Measurements from ENCODE around the gene STK10.
A peak's percentile ranks its signal among the peaks of the same experiment; 100 is the strongest.
"Not testable (repeated sequence)": the region's sequence is repeated elsewhere in the genome, so short reads cannot be mapped to it uniquely, and the experiment has no call there.

STK10 gene

GRCh38 chr5:172200476-172200875, 12.5 kb upstream of the STK10 start:
- H3K27ac Mint-ChIP-seq = no peak overlapping the region
- no peak overlapping the region for H3K4me3 Mint-ChIP-seq
- peaks cover 3% of the 10 kb centered on the region for H3K36me3 Mint-ChIP-seq
- no peaks in the 10 kb centered on the region for H3K9me3 Mint-ChIP-seq (ENCODE audit: low read depth)
- no peaks in the 10 kb centered on the region for H3K27me3 Mint-ChIP-seq
- H3K4me1 Mint-ChIP-seq (ENCODE audit: low read depth) = no peaks in the 10 kb centered on the region

- no peaks in the 10 kb centered on the region for H3K27me3 Mint-ChIP-seq
These were observed 11.4 kb upstream of the STK10 start for GRCh38 chr5:172199446-172199845.

GRCh38 chr5:172197775-172198174, 9.8 kb upstream of the STK10 start:
- not testable (repeated sequence) for H3K36me3 Mint-ChIP-seq; H3K27ac Mint-ChIP-seq; H3K9me3 Mint-ChIP-seq (ENCODE audit: low read depth); H3K4me3 Mint-ChIP-seq; H3K27me3 Mint-ChIP-seq; H3K4me1 Mint-ChIP-seq (ENCODE audit: low read depth)

More at GRCh38 chr5:172199446-172199845, 11.4 kb upstream of the STK10 start:
- H3K27ac Mint-ChIP-seq = no peak overlapping the region
- no peaks in the 10 kb centered on the region for H3K4me1 Mint-ChIP-seq (ENCODE audit: low read depth)
- no peaks in the 10 kb centered on the region for H3K9me3 Mint-ChIP-seq (ENCODE audit: low read depth)
- H3K4me3 Mint-ChIP-seq = no peak overlapping the region
- peaks cover 3% of the 10 kb centered on the region for H3K36me3 Mint-ChIP-seq

- H3K4me3 Mint-ChIP-seq = no peak overlapping the region
- no peaks in the 10 kb centered on the region for H3K9me3 Mint-ChIP-seq (ENCODE audit: low read depth)
- H3K27ac Mint-ChIP-seq = no peak overlapping the region
- no peaks in the 10 kb centered on the region for H3K4me1 Mint-ChIP-seq (ENCODE audit: low read depth)
- no peaks in the 10 kb centered on the region for H3K27me3 Mint-ChIP-seq
- peaks cover 3% of the 10 kb centered on the region for H3K36me3 Mint-ChIP-seq
These were observed 7.2 kb upstream of the STK10 start for GRCh38 chr5:172194985-172195774.

- no peak within 1 kb of the TSS for H3K27ac Mint-ChIP-seq
- H3K27me3 Mint-ChIP-seq = no peaks in the 10 kb centered on the region
- H3K4me3 Mint-ChIP-seq = no peak within 1 kb of the TSS
- H3K9me3 Mint-ChIP-seq (ENCODE audit: low read depth) = no peaks in the 10 kb centered on the region
- no peaks in the 10 kb centered on the region for H3K36me3 Mint-ChIP-seq
- no peaks in the 10 kb centered on the region for H3K4me1 Mint-ChIP-seq (ENCODE audit: low read depth)
These were observed 5.8 kb upstream of the STK10 start, which contains the start of gene EFCAB9 for GRCh38 chr5:172193872-172194271. Gene EFCAB9 (plus strand): TSS chr5:172194172. CDS start chr5:172194173, 1 bp downstream.

- Mint-ChIP-seq H3K27ac (no peak overlapping the region), H3K4me1 (ENCODE audit: low read depth) (peaks cover 16% of the 10 kb centered on the region), H3K27me3 (no peaks in the 10 kb centered on the region), H3K4me3 (no peak overlapping the region), H3K36me3 (peaks cover 2% of the 10 kb centered on the region), H3K9me3 (ENCODE audit: low read depth) (no peaks in the 10 kb centered on the region)
These were observed 1.8 kb upstream of the STK10 start for GRCh38 chr5:172189693-172190296.

GRCh38 chr5:172188893-172189692, 1.1 kb upstream of the STK10 start:
- Mint-ChIP-seq H3K27me3 (no peaks in the 10 kb centered on the region), H3K27ac (no peak overlapping the region), H3K9me3 (ENCODE audit: low read depth) (no peaks in the 10 kb centered on the region), H3K4me3 (peak overlapping the region; percentile 83), H3K4me1 (ENCODE audit: low read depth) (peaks cover 23% of the 10 kb centered on the region), H3K36me3 (peaks cover 2% of the 10 kb centered on the region)

GRCh38 chr5:172187118-172188032, 649 bp downstream of the STK10 start:
- H3K4me3 Mint-ChIP-seq = peak overlapping the region; percentile 99
- no peaks in the 10 kb centered on the region for H3K27me3 Mint-ChIP-seq
- peak overlapping the region; percentile 95 for H3K27ac Mint-ChIP-seq
- no peaks in the 10 kb centered on the region for H3K9me3 Mint-ChIP-seq (ENCODE audit: low read depth)
- H3K4me1 Mint-ChIP-seq (ENCODE audit: low read depth) = peaks cover 38% of the 10 kb centered on the region
- H3K36me3 Mint-ChIP-seq = peaks cover 4% of the 10 kb centered on the region

GRCh38 chr5:172186114-172186695, 1.8 kb downstream of the STK10 start:
- H3K27ac Mint-ChIP-seq = peak overlapping the region; percentile 95
- H3K9me3 Mint-ChIP-seq (ENCODE audit: low read depth) = no peaks in the 10 kb centered on the region
- peaks cover 4% of the 10 kb centered on the region for H3K36me3 Mint-ChIP-seq
- H3K4me1 Mint-ChIP-seq (ENCODE audit: low read depth) = peaks cover 42% of the 10 kb centered on the region
- peak overlapping the region; percentile 99 for H3K4me3 Mint-ChIP-seq
- H3K27me3 Mint-ChIP-seq = no peaks in the 10 kb centered on the region

- Mint-ChIP-seq H3K36me3 (peaks cover 4% of the 10 kb centered on the region), H3K27me3 (no peaks in the 10 kb centered on the region), H3K4me1 (ENCODE audit: low read depth) (peaks cover 52% of the 10 kb centered on the region), H3K9me3 (ENCODE audit: low read depth) (no peaks in the 10 kb centered on the region), H3K4me3 (peak overlapping the region; percentile 99), H3K27ac (peak overlapping the region; percentile 95)
These were observed 2.9 kb downstream of the STK10 start for GRCh38 chr5:172185096-172185461.

- no peaks in the 10 kb centered on the region for H3K9me3 Mint-ChIP-seq (ENCODE audit: low read depth)
- H3K27me3 Mint-ChIP-seq = no peaks in the 10 kb centered on the region
- peaks cover 64% of the 10 kb centered on the region for H3K4me1 Mint-ChIP-seq (ENCODE audit: low read depth)
- peaks cover 4% of the 10 kb centered on the region for H3K36me3 Mint-ChIP-seq
- peak overlapping the region; percentile 99 for H3K4me3 Mint-ChIP-seq
- H3K27ac Mint-ChIP-seq = peak overlapping the region; percentile 95
These were observed 4.1 kb downstream of the STK10 start for GRCh38 chr5:172183881-172184280.

GRCh38 chr5:172182291-172182690, 5.7 kb downstream of the STK10 start:
- H3K4me3 Mint-ChIP-seq = no peak overlapping the region

GRCh38 chr5:172180936-172181335, 7.1 kb downstream of the STK10 start:
- Mint-ChIP-seq H3K4me3 (peak overlapping the region; percentile 78), H3K4me1 (ENCODE audit: low read depth) (peaks cover 86% of the 10 kb centered on the region), H3K27me3 (no peaks in the 10 kb centered on the region), H3K9me3 (ENCODE audit: low read depth) (no peaks in the 10 kb centered on the region), H3K27ac (peak overlapping the region; percentile 98), H3K36me3 (peaks cover 4% of the 10 kb centered on the region)

More at GRCh38 chr5:172182291-172182690, 5.7 kb downstream of the STK10 start:
- Mint-ChIP-seq H3K27me3 (no peaks in the 10 kb centered on the region), H3K4me1 (ENCODE audit: low read depth) (peaks cover 78% of the 10 kb centered on the region), H3K9me3 (ENCODE audit: low read depth) (no peaks in the 10 kb centered on the region), H3K36me3 (peaks cover 6% of the 10 kb centered on the region), H3K27ac (peak overlapping the region; percentile 95)

Measured in activated naive CD8-positive, alpha-beta T cell (primary cell).